GM19395 (cell line): ENCODE measurements around the gene NXNL1.
A peak's percentile ranks its signal among the peaks of the same experiment; 100 is the strongest.

ENCODE experiments used
- ATAC-seq: cut with Tn5 transposase; IDR thresholded peaks from one replicate; pipeline ENCODE4 v1.9.1; 2021; ENCODE audit warnings: mild to moderate bottlenecking, moderate library complexity; ENCODE audit not compliant: unreplicated experiment

NXNL1 gene

DNA sequence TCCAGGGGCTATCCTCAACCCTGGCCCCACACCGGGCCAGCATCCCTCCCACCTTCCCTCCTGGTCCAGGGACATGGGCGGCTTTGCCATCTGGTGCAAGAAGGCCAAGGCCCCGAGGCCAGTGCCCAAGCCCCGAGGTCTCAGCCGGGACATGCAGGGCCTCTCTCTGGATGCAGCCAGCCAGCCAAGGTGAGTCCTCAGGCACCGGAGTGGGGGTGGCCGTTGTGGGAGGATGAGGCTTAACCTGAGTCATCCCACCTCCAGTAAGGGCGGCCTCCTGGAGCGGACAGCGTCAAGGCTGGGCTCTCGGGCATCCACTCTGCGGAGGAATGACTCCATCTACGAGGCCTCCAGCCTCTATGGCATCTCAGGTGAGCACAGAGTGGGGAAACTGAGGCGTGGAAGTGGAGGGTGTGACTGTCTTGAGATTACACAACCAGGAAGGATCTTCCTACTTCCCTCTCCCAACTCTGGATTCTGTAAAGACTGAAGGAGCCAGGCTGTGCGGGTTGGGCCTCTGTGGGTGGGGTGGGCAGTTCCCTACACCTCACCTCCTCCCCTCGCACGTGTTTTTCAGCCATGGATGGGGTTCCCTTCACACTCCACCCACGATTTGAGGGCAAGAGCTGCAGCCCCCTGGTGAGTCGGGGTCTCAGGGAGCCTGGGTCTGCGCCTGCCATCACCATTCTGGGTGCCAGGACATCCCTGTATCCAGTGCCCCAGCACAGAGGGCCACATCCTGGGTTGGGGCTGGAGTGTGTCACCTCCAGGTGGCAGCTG lies 37.1 kb downstream of the NXNL1 start:
- no peak for ATAC-seq

DNA sequence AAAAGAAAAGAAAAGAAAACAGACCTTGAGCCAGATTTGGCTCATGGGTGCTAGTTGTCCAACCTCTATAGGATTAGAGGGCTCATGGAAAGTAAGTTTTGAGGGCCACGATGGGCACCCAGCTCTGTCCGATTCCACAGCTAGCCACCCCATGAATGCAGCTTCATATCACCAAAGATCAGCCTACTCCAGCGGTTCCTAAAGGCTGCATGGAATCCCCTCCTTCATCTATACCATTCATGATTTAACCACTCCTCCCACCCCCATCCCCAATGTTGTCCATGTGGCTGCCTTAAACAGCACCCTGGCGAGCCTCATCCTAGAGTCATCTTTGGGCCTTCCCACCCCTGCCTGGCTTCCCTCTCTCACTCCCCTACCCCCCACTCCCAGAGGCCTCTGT lies 38.8 kb downstream of the NXNL1 start:
- no peak for ATAC-seq

DNA sequence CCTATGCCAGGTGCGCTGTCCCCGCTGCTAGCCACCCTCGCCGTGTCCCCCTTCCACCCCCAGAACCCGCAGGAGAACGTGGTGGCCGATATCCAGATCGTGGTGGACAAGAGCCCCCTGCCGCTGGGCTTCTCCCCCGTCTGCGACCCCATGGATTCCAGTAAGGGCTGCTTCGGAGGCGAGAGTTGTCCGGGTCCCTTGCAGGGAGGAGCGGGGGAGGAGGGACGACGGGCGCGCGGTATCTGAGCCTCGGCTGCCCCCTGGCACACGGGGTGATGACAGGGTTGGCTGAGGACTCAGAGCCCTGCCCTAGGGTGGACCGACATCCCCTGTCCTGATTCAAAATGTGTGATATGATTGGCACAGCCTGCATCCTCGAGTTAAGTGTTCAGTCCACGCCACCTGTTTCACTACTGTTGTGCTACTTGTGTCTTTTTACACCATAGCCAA lies 40.2 kb downstream of the NXNL1 start:
- peak; percentile 14 for ATAC-seq

DNA sequence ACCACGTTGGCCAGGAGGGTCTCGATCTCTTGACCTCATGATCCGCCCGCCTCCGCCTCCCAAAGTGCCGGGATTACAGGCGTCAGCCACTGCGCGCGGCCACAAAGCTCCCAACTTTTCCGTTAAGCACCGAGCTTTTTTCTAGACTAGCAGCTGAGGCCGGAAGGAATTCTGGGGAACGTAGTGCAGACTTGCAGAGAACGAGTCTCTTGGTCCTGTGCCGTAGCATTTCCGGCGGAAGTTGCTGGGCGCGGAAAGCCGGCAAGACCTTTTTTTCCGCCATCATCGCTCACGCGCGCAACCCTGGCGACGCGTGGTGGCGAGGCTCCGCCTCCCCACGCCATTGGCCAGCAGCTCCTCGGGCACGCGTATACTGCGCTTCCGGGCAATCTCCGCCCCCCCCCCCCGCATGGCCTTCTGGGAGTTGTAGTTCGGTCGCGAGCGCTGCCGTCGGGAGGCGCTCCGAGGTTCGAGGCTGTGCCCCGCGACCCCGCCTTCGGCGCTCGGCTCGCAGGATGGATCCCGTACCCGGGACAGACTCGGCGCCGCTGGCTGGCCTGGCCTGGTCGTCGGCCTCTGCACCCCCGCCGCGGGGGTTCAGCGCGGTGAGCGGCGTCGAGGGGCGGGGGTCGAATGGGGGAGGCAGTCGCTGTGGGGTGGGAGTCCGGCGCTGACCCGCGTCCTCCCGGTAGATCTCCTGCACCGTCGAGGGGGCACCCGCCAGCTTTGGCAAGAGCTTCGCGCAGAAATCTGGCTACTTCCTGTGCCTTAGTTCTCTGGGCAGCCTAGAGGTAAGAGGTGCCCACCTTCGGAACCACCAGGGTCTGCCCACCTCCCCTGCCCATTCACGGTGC lies 40.9 kb downstream of the NXNL1 start, which contains the start of gene MVB12A:
TSS of gene MVB12A (plus strand) at position 427 of the 854 bp plus-strand sequence. CDS start at position 516, 89 bp downstream.
- peak; percentile 88 for ATAC-seq

DNA sequence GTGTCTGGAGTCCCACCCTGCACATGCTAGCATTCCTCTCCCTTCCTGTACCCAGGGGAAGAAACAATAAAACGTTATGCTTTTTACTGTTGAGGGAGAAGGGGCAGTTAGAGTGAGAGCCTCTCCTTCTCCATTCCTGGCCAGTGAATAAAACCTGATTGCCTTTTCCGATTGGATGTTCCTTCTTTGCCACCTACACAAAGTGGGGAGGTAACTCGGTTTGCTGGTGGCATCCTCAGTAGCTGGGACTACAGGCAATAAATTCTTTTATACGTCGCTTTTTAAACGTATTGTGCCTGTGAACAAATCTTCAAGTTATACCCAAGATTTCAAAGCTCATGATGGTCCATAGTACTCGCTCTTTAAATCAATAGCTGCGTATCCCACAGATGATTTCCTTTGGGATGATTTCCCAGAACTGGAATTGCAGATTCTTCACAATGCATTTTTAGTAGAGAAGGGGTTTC lies 41.5 kb downstream of the NXNL1 start:
- no peak for ATAC-seq

DNA sequence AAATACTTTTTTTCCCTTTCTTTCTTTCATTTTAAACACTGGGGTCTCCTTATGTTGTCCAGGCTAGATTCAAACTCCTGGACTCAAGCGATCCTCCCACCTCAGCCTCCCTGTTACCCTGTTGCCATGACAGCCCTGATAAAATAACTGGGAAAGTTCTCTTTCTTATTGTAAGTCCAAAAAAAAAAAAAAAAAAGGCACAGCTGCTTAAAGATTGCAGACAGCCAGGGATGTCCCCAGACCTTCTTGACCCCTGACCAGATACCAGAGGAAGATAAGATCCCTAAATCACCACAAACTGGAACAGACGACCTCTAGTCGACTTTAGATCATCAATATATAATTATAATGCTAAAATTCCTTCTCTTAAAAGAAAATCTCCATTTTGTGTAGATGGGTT lies 42.0 kb downstream of the NXNL1 start:
- ATAC-seq = no peak

DNA sequence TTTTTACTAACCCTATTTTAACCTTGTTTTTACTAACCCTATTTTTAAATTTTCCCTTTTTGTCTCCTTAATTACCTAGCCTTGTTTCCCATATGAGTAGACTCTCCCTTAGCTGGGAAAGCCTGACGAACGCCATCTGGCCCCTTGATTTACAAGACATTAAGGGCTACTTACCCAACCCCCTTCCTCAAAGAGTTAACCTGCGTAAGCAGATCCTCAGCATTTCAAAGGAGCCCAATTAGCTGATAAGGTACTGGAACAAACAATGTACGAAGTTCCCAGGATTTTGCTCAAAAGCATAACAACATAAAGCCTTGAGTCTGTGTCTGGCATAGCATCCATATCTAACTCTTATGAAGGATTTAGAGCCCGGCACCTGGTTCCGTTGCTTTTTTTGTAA lies 45.6 kb downstream of the NXNL1 start:
- ATAC-seq = no peak

DNA sequence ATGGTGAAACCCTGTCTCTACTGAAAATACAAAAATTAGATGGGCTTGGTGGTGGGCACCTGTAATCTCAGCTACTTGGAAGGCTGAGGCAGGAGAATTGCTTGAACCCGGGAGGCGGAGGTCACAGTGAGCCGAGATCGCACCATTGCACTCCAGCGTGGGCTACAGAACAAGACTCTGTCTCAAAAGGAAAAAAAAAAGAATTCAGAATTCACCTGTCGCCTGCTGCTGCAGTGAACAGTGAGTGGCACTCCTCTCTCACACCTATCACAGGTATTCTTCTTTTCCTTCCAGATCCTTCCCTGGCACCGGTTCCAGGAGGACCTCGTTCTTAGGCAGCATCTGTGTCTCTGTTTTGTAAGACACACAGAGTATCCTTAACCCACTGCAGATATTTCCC lies 46.6 kb downstream of the NXNL1 start:
- no peak for ATAC-seq

DNA sequence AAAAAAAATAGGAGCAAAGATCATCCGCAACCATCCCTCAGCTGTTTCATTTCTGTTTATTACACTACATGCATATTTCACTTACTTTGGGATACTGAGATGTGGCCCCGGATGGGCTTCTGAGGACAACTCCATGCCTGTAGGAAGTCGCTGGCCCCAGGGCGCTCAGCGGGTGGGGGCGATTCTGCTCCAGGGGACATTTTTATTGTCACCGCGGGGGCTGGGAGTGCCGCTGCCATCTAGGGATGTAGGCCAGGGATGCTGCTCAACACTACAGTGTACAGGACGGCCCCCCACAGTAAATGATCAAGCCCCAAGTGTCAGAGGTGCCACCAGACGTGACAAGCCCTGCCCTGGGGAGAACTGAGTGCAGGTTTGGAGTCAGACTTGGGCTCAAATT lies 48.9 kb downstream of the NXNL1 start:
- no peak for ATAC-seq

DNA sequence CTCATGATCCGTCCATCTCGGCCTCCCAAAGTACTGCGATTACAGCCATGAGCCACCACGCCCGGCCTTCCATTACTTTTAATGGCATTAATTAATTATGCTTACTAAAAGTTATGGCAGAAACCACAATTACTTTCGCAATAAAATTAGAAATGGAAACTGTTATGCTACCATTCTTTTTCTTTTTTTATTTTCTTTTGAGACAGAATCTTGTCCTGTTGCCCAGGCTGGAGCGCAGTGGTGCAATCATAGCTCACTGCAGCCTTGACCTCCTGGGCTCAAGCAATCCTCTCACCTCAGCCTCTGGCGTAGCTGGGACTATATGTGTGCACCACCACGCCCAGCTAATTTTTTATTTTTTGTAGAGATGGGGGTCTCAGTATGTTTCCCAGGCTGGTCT lies 50.7 kb downstream of the NXNL1 start:
- no peak for ATAC-seq

DNA sequence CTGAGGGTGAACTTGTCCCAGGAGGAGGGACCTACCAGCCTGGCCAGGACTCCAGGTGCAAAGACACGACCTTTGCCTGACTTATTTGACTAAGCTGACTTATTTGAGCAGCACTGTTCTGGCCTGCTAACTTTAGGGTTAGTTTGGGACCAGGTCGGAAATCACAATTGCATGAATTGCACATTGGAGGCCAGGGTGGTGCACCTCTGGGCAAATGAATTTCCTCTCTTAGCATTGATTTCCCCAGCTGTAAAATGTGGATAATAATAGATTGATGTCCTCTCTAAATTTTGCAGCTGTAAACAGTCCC lies 53.9 kb downstream of the NXNL1 start:
- ATAC-seq = no peak

DNA sequence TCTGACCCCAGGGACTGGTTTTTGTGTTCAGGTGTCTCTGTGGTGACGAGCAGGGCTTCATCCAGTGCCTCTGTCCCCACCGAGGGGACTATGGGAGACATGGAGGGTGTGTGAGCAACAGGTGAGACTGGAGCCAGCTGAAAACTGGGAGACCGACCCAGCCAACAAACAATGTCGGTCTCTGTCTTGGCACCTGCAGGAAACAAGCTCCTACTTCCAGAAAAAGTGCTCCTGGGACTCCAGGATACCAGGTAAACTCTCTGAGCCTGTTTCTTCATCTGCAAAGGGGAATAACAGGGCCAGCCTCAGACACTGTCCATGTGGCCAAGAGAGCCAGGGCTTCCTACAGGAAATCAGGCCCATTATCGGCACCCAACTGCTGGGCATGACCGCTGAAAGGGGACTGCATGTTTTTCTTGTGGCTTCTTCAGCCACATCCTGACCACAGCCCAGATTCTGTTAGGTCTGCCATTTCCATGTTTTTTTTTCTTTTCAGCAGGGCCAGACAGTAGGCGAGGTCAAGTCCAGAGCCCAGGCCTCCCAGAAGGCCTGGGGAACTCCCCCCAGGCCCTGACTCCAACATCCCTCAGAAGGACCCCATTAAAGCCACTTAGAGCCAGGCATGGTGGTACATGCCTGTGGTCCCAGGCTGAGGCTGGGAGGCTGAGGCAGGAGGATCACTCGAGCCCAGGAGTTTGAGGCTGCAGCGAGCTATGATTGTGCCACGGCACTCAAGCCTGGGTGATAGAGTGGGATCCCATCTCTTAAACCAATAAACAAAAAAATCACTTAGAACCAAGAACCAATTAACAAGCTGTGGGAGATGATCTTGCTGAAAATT lies 54.5 kb downstream of the NXNL1 start:
- peak; percentile 14 for ATAC-seq
